Immature natural killer cell (primary cell): Measurements from ENCODE around the gene CROCC2. TPM values are rescaled to one million over a fixed set of nuclear protein-coding genes. Genes with fewer than 3 reads are reported as not detected.

Experiments
- DNase-seq, 3 donors: peaks; one replicate each; pipeline ENCODE4 v3.0.0; 2022; ENCODE audit warnings: mixed read lengths in 1 of 3
- H3K27ac Mint-ChIP-seq, 6 donors: one replicate each; pipeline ENCODE4 v1.8.0; 2020; ENCODE audit warnings: mixed read lengths in 6 of 6, mild to moderate bottlenecking in 5 of 6, inconsistent platforms in 4 of 6, moderate library complexity in 3 of 6
- H3K27me3 Mint-ChIP-seq, 3 donors: one replicate each; pipeline ENCODE4 v1.8.0; 2020 to 2021; ENCODE audit warnings: low read depth in 3 of 3, mild to moderate bottlenecking in 3 of 3, mixed read lengths in 3 of 3, moderate library complexity in 3 of 3, inconsistent platforms in 1 of 3
- H3K36me3 Mint-ChIP-seq, 3 donors: one replicate each; pipeline ENCODE4 v1.8.0; 2020; ENCODE audit warnings: mixed read lengths in 3 of 3, inconsistent platforms in 2 of 3, mild to moderate bottlenecking in 2 of 3
- H3K4me1 Mint-ChIP-seq, 2 donors: one replicate each; pipeline ENCODE4 v1.8.0; 2020; ENCODE audit warnings: inconsistent platforms in 2 of 2, mild to moderate bottlenecking in 2 of 2, mixed read lengths in 2 of 2, moderate library complexity in 1 of 2
- H3K4me3 Mint-ChIP-seq, 5 donors: one replicate each; pipeline ENCODE4 v1.8.0; 2020; ENCODE audit warnings: mild to moderate bottlenecking in 5 of 5, mixed read lengths in 5 of 5, inconsistent platforms in 3 of 5, moderate library complexity in 3 of 5
- H3K9me3 Mint-ChIP-seq, 6 donors: one replicate each; pipeline ENCODE4 v1.8.0; 2020; ENCODE audit warnings: mild to moderate bottlenecking in 6 of 6, mixed read lengths in 6 of 6, inconsistent platforms in 4 of 6, moderate library complexity in 3 of 6
- polyA plus RNA-seq, 3 donors: library from polyadenylated mRNA; unstranded; fragments of 300-500 nt; fragmentation: Illumina TruSeq; gene quantifications; one replicate each; pipeline ENCODE4 v1.2.3, GENCODE V29; 2021

The CROCC2 gene
- polyA plus RNA-seq, 3 donors from 2014 or later: not detected

- Mint-ChIP-seq H3K4me3 (no peak overlapping the region), H3K4me1 (no peaks in the 10 kb centered on the region), H3K9me3 (peaks cover 0 to 9% (median 8%) of the 10 kb centered on the region in 6 donors), H3K36me3 (peaks cover 0 to 5% (median 0%) of the 10 kb centered on the region in 3 donors), H3K27ac (no peak overlapping the region), H3K27me3 (peaks cover 0 to 4% (median 2%) of the 10 kb centered on the region in 3 donors)
- DNase-seq: no peak
Observed at GRCh38 chr2:241020629-241021190, 114.6 kb downstream of the CROCC2 start.

- Mint-ChIP-seq H3K36me3 (peaks cover 3 to 10% (median 8%) of the 10 kb centered on the region in 3 donors), H3K27me3 (peaks cover 3 to 8% (median 4%) of the 10 kb centered on the region in 3 donors), H3K9me3 (peaks cover 6 to 29% (median 22%) of the 10 kb centered on the region in 6 donors), H3K4me1 (no peaks in the 10 kb centered on the region), H3K27ac (no peak overlapping the region), H3K4me3 (no peak overlapping the region)
- no peak for DNase-seq
Observed at GRCh38 chr2:241025639-241026038, 119.5 kb downstream of the CROCC2 start.

- Mint-ChIP-seq H3K36me3 (peaks cover 3 to 10% (median 8%) of the 10 kb centered on the region in 3 donors), H3K27me3 (peaks cover 1 to 6% (median 3%) of the 10 kb centered on the region in 3 donors), H3K9me3 (peaks cover 6 to 29% (median 22%) of the 10 kb centered on the region in 6 donors), H3K4me3 (no peak overlapping the region), H3K27ac (no peak overlapping the region), H3K4me1 (no peaks in the 10 kb centered on the region)
- DNase-seq: no peak
Observed at GRCh38 chr2:241029599-241030332, 123.6 kb downstream of the CROCC2 start.

- DNase-seq: no peak
- Mint-ChIP-seq H3K36me3 (peaks cover 3 to 9% (median 8%) of the 10 kb centered on the region in 3 donors), H3K27me3 (peaks cover under 1 to 6% (median 3%) of the 10 kb centered on the region in 3 donors), H3K27ac (no peak overlapping the region), H3K4me3 (no peak overlapping the region), H3K4me1 (no peaks in the 10 kb centered on the region), H3K9me3 (peaks cover 6 to 24% (median 18%) of the 10 kb centered on the region in 6 donors)
Observed at GRCh38 chr2:241030333-241030680, 124.2 kb downstream of the CROCC2 start.

GRCh38 chr2:241030883-241031282, 124.7 kb downstream of the CROCC2 start:
- no peak overlapping the region for H3K27ac Mint-ChIP-seq
- H3K9me3 Mint-ChIP-seq: peaks cover 6 to 19% (median 13%) of the 10 kb centered on the region in 6 donors
- H3K27me3 Mint-ChIP-seq: peaks cover 0 to 6% (median 3%) of the 10 kb centered on the region in 3 donors
- H3K36me3 Mint-ChIP-seq: peaks cover 3 to 8% (median 5%) of the 10 kb centered on the region in 3 donors
- no peak overlapping the region for H3K4me3 Mint-ChIP-seq
- H3K4me1 Mint-ChIP-seq: no peaks in the 10 kb centered on the region
- DNase-seq: no peak

- H3K27me3 Mint-ChIP-seq: peaks cover 0 to 6% (median 3%) of the 10 kb centered on the region in 3 donors
- H3K4me1 Mint-ChIP-seq: peaks cover 0 to 2% of the 10 kb centered on the region in 2 donors
- no peak overlapping the region for H3K4me3 Mint-ChIP-seq
- H3K27ac Mint-ChIP-seq: no peak overlapping the region
- H3K9me3 Mint-ChIP-seq: peaks cover 3 to 11% (median 7%) of the 10 kb centered on the region in 6 donors
- DNase-seq: no peak
- peaks cover 0 to 4% (median 0%) of the 10 kb centered on the region in 3 donors for H3K36me3 Mint-ChIP-seq
Observed at GRCh38 chr2:241031436-241032165, 125.5 kb downstream of the CROCC2 start.

- DNase-seq: no peak
- Mint-ChIP-seq H3K4me1 (peaks cover 0 to 9% of the 10 kb centered on the region in 2 donors), H3K27me3 (peaks cover 0 to 2% (median 0%) of the 10 kb centered on the region in 3 donors), H3K9me3 (peaks cover 0 to under 1% (median 0%) of the 10 kb centered on the region in 6 donors), H3K36me3 (no peaks in the 10 kb centered on the region), H3K4me3 (peak overlapping the region in 1 of 5 donors; percentile 21), H3K27ac (no peak overlapping the region)
Observed at GRCh38 chr2:241033336-241033987, 127.3 kb downstream of the CROCC2 start.

GRCh38 chr2:241033994-241034393, 127.9 kb downstream of the CROCC2 start:
- no peak for DNase-seq
- Mint-ChIP-seq H3K4me1 (peaks cover 0 to 9% of the 10 kb centered on the region in 2 donors), H3K27ac (no peak overlapping the region), H3K36me3 (no peaks in the 10 kb centered on the region), H3K4me3 (peak overlapping the region in 1 of 5 donors; percentile 21), H3K9me3 (no peaks in the 10 kb centered on the region), H3K27me3 (peaks cover 0 to 2% (median 0%) of the 10 kb centered on the region in 3 donors)

- Mint-ChIP-seq H3K36me3 (no peaks in the 10 kb centered on the region), H3K4me1 (peaks cover 0 to 9% of the 10 kb centered on the region in 2 donors), H3K27ac (no peak overlapping the region), H3K27me3 (peaks cover 0 to 2% (median 1%) of the 10 kb centered on the region in 3 donors), H3K4me3 (peak overlapping the region in 3 of 5 donors; percentile 3 to 51 (median 21)), H3K9me3 (no peaks in the 10 kb centered on the region)
- DNase-seq: no peak
Observed at GRCh38 chr2:241034490-241035141, 128.5 kb downstream of the CROCC2 start.

GRCh38 chr2:241035142-241035817, 129.1 kb downstream of the CROCC2 start:
- DNase-seq: no peak
- Mint-ChIP-seq H3K4me3 (peak overlapping the region in 4 of 5 donors; percentile 21 to 51 (median 28)), H3K27me3 (peaks cover 0 to 2% (median 1%) of the 10 kb centered on the region in 3 donors), H3K9me3 (no peaks in the 10 kb centered on the region), H3K27ac (no peak overlapping the region), H3K36me3 (no peaks in the 10 kb centered on the region), H3K4me1 (peaks cover 0 to 9% of the 10 kb centered on the region in 2 donors)

GRCh38 chr2:241035818-241036396, 129.8 kb downstream of the CROCC2 start:
- Mint-ChIP-seq H3K4me3 (peak overlapping the region; percentile 62 to 74 (median 70)), H3K9me3 (no peaks in the 10 kb centered on the region), H3K27me3 (peaks cover 0 to 2% (median 1%) of the 10 kb centered on the region in 3 donors), H3K36me3 (no peaks in the 10 kb centered on the region), H3K27ac (peak overlapping the region in 1 of 6 donors; percentile 23), H3K4me1 (peaks cover 0 to 9% of the 10 kb centered on the region in 2 donors)
- DNase-seq: no peak

- Mint-ChIP-seq H3K27me3 (peaks cover 0 to 2% (median 1%) of the 10 kb centered on the region in 3 donors), H3K9me3 (no peaks in the 10 kb centered on the region), H3K4me1 (peaks cover 0 to 9% of the 10 kb centered on the region in 2 donors), H3K27ac (peak overlapping the region in 1 of 6 donors; percentile 23), H3K36me3 (no peaks in the 10 kb centered on the region), H3K4me3 (peak overlapping the region; percentile 62 to 74 (median 70))
- peak; percentile 52 to 57 (median 54) for DNase-seq
Observed at GRCh38 chr2:241036397-241036963, 130.3 kb downstream of the CROCC2 start.
